8988T (cell line): ENCODE measurements around the gene NKPD1.

Source experiments
- DNase-seq: peaks from one replicate; pipeline ENCODE4 v3.0.0; 2011

Gene NKPD1

DNA sequence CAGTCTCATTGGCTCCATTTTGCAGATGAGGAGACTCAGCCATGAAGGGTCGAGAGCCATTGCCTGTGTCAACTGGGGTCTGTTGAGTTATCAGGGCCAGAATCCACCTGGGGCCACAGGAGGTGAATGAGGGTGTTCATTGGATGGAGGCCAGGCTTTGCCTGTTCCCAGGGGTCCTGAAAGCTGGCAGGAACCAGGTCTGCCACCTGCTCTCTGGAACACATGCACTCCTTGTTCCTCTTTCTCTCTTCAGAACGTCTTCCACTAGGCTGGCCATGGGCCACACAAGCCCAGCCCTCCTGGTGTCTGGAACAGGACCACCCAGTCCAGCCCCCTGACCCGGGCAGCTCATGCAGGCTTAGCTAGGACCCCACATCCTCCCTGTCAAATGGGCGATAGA, 46.7 kb downstream of the NKPD1 start:
- DNase-seq: no peak

DNA sequence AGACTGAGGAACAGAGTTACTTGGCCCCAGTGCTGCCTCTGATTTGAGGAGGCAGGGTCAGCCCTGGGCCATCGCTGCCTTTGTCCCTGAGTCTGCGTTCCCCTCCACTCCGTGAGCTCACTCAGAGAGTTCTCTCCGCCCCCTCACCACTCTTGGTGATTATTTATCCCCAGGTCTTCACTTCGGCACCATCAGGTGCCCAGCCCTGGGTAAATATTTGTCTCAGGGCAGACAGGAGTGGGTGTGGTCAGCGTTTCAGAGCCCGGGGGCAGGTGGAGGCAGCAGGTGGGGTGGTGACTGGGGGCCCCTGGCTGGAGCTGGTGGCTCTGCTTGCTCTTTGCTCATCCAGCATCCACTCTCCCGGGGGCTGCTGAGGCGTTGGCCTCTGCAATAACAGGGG, 47.2 kb downstream of the NKPD1 start:
- no peak for DNase-seq

DNA sequence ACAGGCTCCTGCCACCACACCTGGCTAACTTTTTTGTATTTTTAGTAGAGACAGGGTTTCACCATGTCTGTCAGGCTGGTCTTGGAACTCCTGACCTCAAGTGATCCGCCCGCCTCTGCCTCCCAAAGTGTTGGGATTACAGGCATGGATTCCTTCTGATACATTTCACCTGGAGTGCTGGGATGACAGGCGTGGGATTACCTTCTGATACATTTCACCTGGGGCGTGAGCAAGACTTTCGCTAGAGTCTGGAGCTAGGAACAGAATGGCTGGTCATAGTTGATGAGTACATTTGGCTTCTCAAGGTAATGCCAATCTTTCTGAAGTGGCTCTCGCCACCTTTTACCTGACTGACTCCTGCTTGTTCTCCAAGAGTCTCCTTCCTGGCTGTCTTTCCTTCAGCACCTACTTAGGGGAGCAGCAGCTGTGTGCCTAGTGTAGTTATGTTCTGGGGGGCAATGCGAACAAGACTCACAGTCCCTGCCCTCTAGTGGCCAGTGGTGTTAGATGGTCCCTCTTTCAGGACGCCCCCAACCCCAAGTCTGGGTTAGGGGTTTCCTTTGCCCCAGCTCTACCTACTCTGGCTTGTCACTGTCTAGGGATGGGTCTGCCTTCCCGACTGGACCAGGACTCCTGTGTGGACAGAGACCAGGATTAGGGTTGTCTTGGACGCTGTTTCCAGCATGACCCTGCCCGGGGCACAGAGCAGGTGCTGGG, 48.5 kb downstream of the NKPD1 start:
- no peak for DNase-seq
